Stimulated activated CD4-positive, alpha-beta T cell treated with anti-CD3 and anti-CD28 coated beads, TNF-alpha, amount 100 ng/mL, for 48 hours (primary cell): Measurements from ENCODE around the gene CX3CL1.

Experiments
- DNase-seq, 3 donors: peaks; one replicate each; pipeline ENCODE4 v3.0.0-alpha.2; 2020; ENCODE audit warnings: low read depth in 3 of 3

CX3CL1 gene

GRCh38 chr16:57405097-57405496, 32.8 kb downstream of the CX3CL1 start:
- no peak for DNase-seq

- no peak for DNase-seq
These were observed 34.6 kb downstream of the CX3CL1 start for GRCh38 chr16:57406881-57407280.

GRCh38 chr16:57407521-57408353, 35.4 kb downstream of the CX3CL1 start:
- DNase-seq = no peak

GRCh38 chr16:57409065-57409464, 36.8 kb downstream of the CX3CL1 start:
- no peak for DNase-seq

- DNase-seq = no peak
These were observed 37.7 kb downstream of the CX3CL1 start for GRCh38 chr16:57409870-57410587.

GRCh38 chr16:57411362-57411976, 39.2 kb downstream of the CX3CL1 start:
- no peak for DNase-seq

GRCh38 chr16:57412584-57412983, 40.3 kb downstream of the CX3CL1 start:
- no peak for DNase-seq

GRCh38 chr16:57413301-57413730, 41.0 kb downstream of the CX3CL1 start:
- no peak for DNase-seq

- no peak for DNase-seq
These were observed 41.4 kb downstream of the CX3CL1 start for GRCh38 chr16:57413733-57414132.

GRCh38 chr16:57416084-57416483, 43.8 kb downstream of the CX3CL1 start:
- DNase-seq = no peak

- no peak for DNase-seq
These were observed 47.2 kb downstream of the CX3CL1 start for GRCh38 chr16:57419506-57419905.

- no peak for DNase-seq
These were observed 50.0 kb downstream of the CX3CL1 start for GRCh38 chr16:57422026-57422944.

GRCh38 chr16:57423152-57423551, 50.9 kb downstream of the CX3CL1 start:
- no peak for DNase-seq

GRCh38 chr16:57424583-57424982, 52.3 kb downstream of the CX3CL1 start:
- DNase-seq = no peak

- DNase-seq = no peak
These were observed 54.1 kb downstream of the CX3CL1 start for GRCh38 chr16:57426356-57426755.

GRCh38 chr16:57427307-57427706, 55.0 kb downstream of the CX3CL1 start:
- no peak for DNase-seq

- no peak for DNase-seq
These were observed 55.5 kb downstream of the CX3CL1 start for GRCh38 chr16:57427824-57428223.

GRCh38 chr16:57430955-57431354, 58.7 kb downstream of the CX3CL1 start:
- no peak for DNase-seq

GRCh38 chr16:57432505-57432904, 60.2 kb downstream of the CX3CL1 start:
- DNase-seq = no peak

GRCh38 chr16:57432989-57433388, 60.7 kb downstream of the CX3CL1 start:
- no peak for DNase-seq

- no peak for DNase-seq
These were observed 61.7 kb downstream of the CX3CL1 start for GRCh38 chr16:57434003-57434402.
